Astrocyte of the cerebellum (primary cell): ENCODE results near the gene LIN7B.

Experiments
- DNase-seq: peaks from one replicate; pipeline ENCODE4 v3.0.0-alpha.2; 2011; ENCODE audit warnings: low read depth
- H3K4me3 ChIP-seq: 2 replicates; pipeline ENCODE4 v1.5.1; 2011; ENCODE audit warnings: mild to moderate bottlenecking, low read depth, low read length, moderate library complexity
- CTCF ChIP-seq: IDR thresholded peaks from 2 replicates; pipeline ENCODE4 v1.5.1; 2012; ENCODE audit warnings: low read length, low read depth, moderate library complexity, mild to moderate bottlenecking; ENCODE audit errors: missing control alignments
- in situ Hi-C: cut with HindIII; loops from 2 replicates; pipeline ENCODE4 v1.10.0; 2017; ENCODE audit warnings: low sequenced_read_pairs

The LIN7B gene

GRCh38 chr19:49153167-49153809, 39.1 kb downstream of the LIN7B start:
- in situ Hi-C loops: no loop called here
- no peak for TF ChIP-seq CTCF
- no peak for DNase-seq
- H3K4me3 ChIP-seq: no peak overlapping the region

- in situ Hi-C loops: no loop called here
- H3K4me3 ChIP-seq: no peak overlapping the region
- TF ChIP-seq CTCF: no peak
- DNase-seq: no peak
These were observed 40.1 kb downstream of the LIN7B start for GRCh38 chr19:49154279-49154678.

- DNase-seq: no peak
- in situ Hi-C loops: no loop called here
- H3K4me3 ChIP-seq: no peak within 1 kb of the TSS
- no peak for TF ChIP-seq CTCF
These were observed 41.0 kb downstream of the LIN7B start, which contains the start of gene HRC for GRCh38 chr19:49155005-49155819. TSS of gene HRC (minus strand) at chr19:49155396. CDS start at chr19:49155237, 159 bp downstream.

- DNase-seq: no peak
- no peak for TF ChIP-seq CTCF
- in situ Hi-C loops: no loop called here
- H3K4me3 ChIP-seq: no peak overlapping the region
These were observed 41.7 kb downstream of the LIN7B start for GRCh38 chr19:49155820-49156346.

GRCh38 chr19:49157445-49158224, 43.5 kb downstream of the LIN7B start, which contains the start of gene TRPM4:
TSS of gene TRPM4 (plus strand) at chr19:49157792. CDS start at chr19:49157867, 75 bp downstream.
- H3K4me3 ChIP-seq: peak within 1 kb of the TSS; percentile 76
- TF ChIP-seq CTCF: no peak
- DNase-seq: no peak
- in situ Hi-C loops: no loop called here
